Measurements from ENCODE around the gene WTIP. TPM values are rescaled to one million over a fixed set of nuclear protein-coding genes. Genes with fewer than 3 reads are reported as not detected.

The WTIP gene
- total and polyA plus RNA-seq, 9 donors = 13.4 to 38.4 (median 29.5) TPM

- TF ChIP-seq POLR2A (IDR thresholded peaks at IDR 0.05) (no peak), EP300 (IDR thresholded peaks at IDR 0.05) (no peak), CTCF (IDR thresholded peaks at IDR 0.05) (no peak)
- DNase-seq = no peak
- WGBS, 3 donors = 66 to 76% (median 74%) methylated on average over 3 of the region's 3 CpGs
- Histone ChIP-seq H3K27ac (no peak overlapping the region), H3K4me3 (no peak overlapping the region), H3K4me1 (ENCODE audit: insufficient read depth) (no peaks in the 10 kb centered on the region), H3K36me3 (no peaks in the 10 kb centered on the region), H3K27me3 (no peaks in the 10 kb centered on the region), H3K9me3 (no peaks in the 10 kb centered on the region)
- intact Hi-C loops (cut with DNase I) = no loop called here
These were observed 59.4 kb downstream of the WTIP start for GRCh38 chr19:34540811-34541557.

GRCh38 chr19:34549833-34550232 lies 68.3 kb downstream of the WTIP start:
- H3K4me3 ChIP-seq = no peak overlapping the region
- TF ChIP-seq EP300 (IDR thresholded peaks at IDR 0.05) = no peak
- no peak for TF ChIP-seq CTCF (IDR thresholded peaks at IDR 0.05)
- TF ChIP-seq POLR2A (IDR thresholded peaks at IDR 0.05) = no peak
- no peak overlapping the region for H3K27ac ChIP-seq
- DNase-seq = no peak
- intact Hi-C loops (cut with DNase I) = no loop called here
- no peaks in the 10 kb centered on the region for H3K36me3 ChIP-seq
- peaks cover 0 to 3% of the 10 kb centered on the region in 2 donors for H3K9me3 ChIP-seq
- H3K4me1 ChIP-seq (ENCODE audit: insufficient read depth) = no peaks in the 10 kb centered on the region
- H3K27me3 ChIP-seq = no peaks in the 10 kb centered on the region
- WGBS, 3 donors = 69 to 87% (median 80%) methylated on average over 2 of the region's 2 CpGs

GRCh38 chr19:34555447-34555846 lies 73.9 kb downstream of the WTIP start:
- TF ChIP-seq POLR2A (IDR thresholded peaks at IDR 0.05) (no peak), CTCF (IDR thresholded peaks at IDR 0.05) (no peak), EP300 (IDR thresholded peaks at IDR 0.05) (no peak)
- Histone ChIP-seq H3K4me1 (ENCODE audit: insufficient read depth) (no peaks in the 10 kb centered on the region), H3K9me3 (peaks cover 0 to 2% of the 10 kb centered on the region in 2 donors), H3K27me3 (no peaks in the 10 kb centered on the region), H3K27ac (no peak overlapping the region), H3K4me3 (no peak overlapping the region), H3K36me3 (no peaks in the 10 kb centered on the region)
- DNase-seq = no peak
- intact Hi-C loops (cut with DNase I) = no loop called here
- WGBS, 3 donors = 65 to 73% (median 66%) methylated on average over 6 of the region's 6 CpGs

GRCh38 chr19:34556488-34556887 lies 74.9 kb downstream of the WTIP start:
- Histone ChIP-seq H3K4me3 (no peak overlapping the region), H3K27ac (no peak overlapping the region), H3K9me3 (no peaks in the 10 kb centered on the region), H3K36me3 (no peaks in the 10 kb centered on the region), H3K4me1 (ENCODE audit: insufficient read depth) (no peaks in the 10 kb centered on the region), H3K27me3 (no peaks in the 10 kb centered on the region)
- DNase-seq = peak in 1 of 5 donors; percentile 34
- TF ChIP-seq CTCF (IDR thresholded peaks at IDR 0.05) = no peak
- no peak for TF ChIP-seq POLR2A (IDR thresholded peaks at IDR 0.05)
- no peak for TF ChIP-seq EP300 (IDR thresholded peaks at IDR 0.05)
- WGBS, 3 donors = 4 to 5% (median 5%) methylated on average over 3 of the region's 3 CpGs
- intact Hi-C loops (cut with DNase I) = no loop called here

Measured in ovary (tissue), 9 donors.